Omental fat pad (tissue), 4 donors: ENCODE data around the gene PARP8. TPM values are rescaled to one million over a fixed set of nuclear protein-coding genes. Genes with fewer than 3 reads are reported as not detected.
"Not testable (repeated sequence)": the region's sequence is repeated elsewhere in the genome, so short reads cannot be mapped to it uniquely, and the experiment has no call there.

Source experiments
- ATAC-seq: fragments of 150-250 bp; one replicate; pipeline ENCODE4 v1.9.1; 2016; ENCODE audit warnings: mild to moderate bottlenecking, moderate library complexity; ENCODE audit not compliant: low FRiP score
- DNase-seq: peaks from one replicate; pipeline ENCODE4 v3.0.0-alpha.2; 2019; ENCODE audit warnings: low spot score
- total RNA-seq, 4 donors: library from RNA; depleted of rRNA; stranded (reverse); fragments of >200 nt; gene quantifications; one replicate each; pipeline ENCODE4 v1.1.0, GENCODE V29; 2016
- TF ChIP-seq, protein P1 (sequence below), 3 donors: fragments of 450-650 bp; IDR thresholded peaks; one replicate each; pipeline ENCODE4 v1.5.1; 2016 to 2017; ENCODE audit warnings: antibody characterized with exemption in 3 of 3, mild to moderate bottlenecking in 3 of 3, moderate library complexity in 2 of 3

The PARP8 gene, protein sequence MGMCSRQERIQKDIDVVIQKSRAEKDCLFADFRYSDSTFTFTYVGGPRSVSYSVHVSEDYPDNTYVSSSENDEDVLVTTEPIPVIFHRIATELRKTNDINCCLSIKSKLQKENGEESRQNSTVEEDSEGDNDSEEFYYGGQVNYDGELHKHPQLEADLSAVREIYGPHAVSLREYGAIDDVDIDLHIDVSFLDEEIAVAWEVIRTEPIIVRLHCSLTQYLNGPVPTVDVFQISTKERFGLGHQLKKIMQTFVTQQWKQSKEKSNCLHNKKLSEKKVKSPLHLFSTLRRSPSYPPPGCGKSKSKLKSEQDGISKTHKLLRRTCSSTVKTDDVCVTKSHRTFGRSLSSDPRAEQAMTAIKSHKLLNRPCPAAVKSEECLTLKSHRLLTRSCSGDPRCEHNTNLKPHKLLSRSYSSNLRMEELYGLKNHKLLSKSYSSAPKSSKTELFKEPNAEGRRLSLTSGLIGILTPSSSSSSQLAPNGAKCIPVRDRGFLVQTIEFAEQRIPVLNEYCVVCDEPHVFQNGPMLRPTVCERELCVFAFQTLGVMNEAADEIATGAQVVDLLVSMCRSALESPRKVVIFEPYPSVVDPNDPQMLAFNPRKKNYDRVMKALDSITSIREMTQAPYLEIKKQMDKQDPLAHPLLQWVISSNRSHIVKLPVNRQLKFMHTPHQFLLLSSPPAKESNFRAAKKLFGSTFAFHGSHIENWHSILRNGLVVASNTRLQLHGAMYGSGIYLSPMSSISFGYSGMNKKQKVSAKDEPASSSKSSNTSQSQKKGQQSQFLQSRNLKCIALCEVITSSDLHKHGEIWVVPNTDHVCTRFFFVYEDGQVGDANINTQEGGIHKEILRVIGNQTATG
- total RNA-seq = 10 to 100 TPM; 28.9 to 38.1 (median 29.7) TPM

DNA sequence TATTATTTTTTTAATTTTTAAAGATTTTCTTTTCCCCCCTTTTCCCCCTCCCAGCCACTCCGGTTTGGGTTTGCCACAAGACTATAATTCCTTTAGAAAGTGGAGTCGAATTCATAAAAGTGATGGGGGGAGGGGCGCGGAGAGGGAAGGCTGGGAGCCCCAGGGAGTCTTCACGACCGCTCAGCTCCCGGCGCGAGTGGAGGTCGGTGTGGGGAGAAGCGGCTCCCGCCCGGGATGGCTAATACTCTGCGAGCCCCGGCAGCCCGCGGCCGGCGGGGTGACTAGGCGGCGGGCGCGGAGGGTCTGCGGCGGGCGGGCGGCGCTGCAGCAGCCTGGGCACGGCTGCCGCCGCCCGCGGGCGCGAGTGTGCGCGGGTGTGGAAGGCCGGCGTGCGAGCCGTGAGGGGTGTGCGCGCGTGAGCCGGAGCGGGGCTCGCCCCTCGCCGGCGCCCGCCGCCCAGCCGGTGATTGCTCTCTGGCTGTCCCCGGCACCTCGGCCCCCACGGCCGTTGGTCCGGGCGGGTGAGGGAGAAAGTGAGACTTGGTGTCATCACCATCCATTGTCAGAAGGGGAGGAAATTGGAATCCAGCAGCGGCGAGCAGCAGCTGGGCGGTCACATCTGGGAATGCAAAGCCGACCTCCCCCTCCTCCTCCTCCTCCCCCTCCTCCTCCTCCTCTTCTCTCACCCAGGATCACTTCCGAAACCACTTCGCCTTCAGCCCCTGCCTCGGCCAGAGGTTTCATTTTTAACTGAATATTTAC is at the start of gene PARP8:
TSS of gene PARP8 (plus strand) at position 377 of the 762 bp plus-strand sequence. CDS start 459 bp downstream, outside the sequence.
- ATAC-seq = peak; percentile 80
- peak; percentile 61 for DNase-seq
- TF ChIP-seq, protein P1, sequence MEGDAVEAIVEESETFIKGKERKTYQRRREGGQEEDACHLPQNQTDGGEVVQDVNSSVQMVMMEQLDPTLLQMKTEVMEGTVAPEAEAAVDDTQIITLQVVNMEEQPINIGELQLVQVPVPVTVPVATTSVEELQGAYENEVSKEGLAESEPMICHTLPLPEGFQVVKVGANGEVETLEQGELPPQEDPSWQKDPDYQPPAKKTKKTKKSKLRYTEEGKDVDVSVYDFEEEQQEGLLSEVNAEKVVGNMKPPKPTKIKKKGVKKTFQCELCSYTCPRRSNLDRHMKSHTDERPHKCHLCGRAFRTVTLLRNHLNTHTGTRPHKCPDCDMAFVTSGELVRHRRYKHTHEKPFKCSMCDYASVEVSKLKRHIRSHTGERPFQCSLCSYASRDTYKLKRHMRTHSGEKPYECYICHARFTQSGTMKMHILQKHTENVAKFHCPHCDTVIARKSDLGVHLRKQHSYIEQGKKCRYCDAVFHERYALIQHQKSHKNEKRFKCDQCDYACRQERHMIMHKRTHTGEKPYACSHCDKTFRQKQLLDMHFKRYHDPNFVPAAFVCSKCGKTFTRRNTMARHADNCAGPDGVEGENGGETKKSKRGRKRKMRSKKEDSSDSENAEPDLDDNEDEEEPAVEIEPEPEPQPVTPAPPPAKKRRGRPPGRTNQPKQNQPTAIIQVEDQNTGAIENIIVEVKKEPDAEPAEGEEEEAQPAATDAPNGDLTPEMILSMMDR (IDR thresholded peaks at IDR 0.05) = no peak

DNA sequence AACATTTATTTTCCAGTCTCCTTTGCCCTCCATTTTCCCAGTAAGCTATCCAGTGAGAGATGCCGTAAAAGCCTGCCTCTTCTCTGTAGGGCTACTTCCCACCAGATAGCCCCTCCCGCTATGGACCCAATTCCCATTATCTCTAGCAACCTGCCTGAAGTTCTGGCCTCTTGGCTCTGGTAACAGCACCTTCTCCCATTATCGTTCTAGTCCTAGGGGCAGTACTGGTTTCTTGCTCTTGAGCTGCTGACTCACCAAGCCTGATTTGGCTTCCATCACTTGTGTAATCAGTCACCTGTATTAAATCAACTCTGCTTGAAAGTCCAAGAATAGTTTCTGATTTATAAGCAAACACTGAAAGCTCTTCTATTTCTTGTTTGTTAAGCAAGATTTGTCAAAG is 42.8 kb upstream of the PARP8 start:
- DNase-seq (no peak), ATAC-seq (no peak)
- TF ChIP-seq, protein P1 (IDR thresholded peaks at IDR 0.05) = no peak

DNA sequence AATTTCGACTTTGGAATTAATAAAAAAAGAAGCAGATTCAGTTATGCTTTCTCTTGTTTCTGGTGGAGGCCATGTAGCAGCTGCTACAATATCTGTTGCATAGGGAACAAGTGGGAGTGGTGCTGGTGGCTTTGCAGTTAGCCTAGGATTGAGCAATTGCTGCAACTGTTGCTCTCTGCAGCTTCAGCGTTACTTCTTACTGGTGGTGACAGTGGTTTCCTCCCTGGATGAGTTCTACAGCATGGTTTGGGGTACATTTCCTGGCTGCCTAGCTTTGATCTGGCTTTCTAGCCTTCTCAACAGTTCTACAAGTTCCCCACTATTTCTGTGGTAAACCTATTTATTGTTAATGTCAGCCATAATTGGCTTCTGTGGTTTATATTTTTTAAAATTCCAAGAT is 31.6 kb upstream of the PARP8 start:
- DNase-seq, ATAC-seq: not testable (repeated sequence)

DNA sequence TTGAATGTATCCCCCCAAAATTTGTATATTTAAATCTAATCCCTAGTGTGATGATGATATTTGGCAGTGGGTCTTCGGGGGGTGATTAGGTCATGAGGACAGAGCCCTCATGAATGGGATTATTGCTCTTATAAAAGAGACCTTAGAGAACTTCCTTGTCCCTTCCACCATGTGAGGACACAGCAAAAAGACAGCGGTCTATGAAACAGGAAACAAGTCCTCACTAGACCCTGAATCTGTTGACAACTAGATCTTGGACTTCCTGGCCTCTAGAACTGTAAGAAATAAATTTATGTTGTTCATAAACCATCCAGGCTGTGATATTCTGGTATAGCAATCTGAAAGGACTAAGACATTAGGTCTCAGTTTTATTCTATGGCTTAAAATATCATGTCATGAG is 28.9 kb upstream of the PARP8 start:
- not testable (repeated sequence) for ATAC-seq, DNase-seq

DNA sequence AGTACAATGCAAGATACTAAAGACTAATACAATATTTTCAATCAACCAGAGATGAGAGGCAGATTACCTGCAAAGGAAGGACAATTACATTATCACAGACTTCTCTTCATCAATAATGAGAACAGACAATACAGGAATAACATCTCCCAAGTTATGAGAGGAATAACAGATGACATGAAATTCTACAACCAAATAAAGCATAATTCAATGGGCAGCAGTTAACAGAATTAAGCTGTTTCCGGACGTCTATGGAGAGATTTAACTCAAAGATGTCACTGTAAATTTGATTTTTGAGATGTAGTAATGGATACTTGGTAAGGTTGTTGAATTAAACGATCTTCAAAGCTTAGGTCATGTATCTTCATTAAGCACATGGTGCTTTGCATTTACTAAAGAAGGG is 19.8 kb upstream of the PARP8 start:
- ATAC-seq (no peak), DNase-seq (no peak)
- TF ChIP-seq, protein P1 (IDR thresholded peaks at IDR 0.05) = no peak

DNA sequence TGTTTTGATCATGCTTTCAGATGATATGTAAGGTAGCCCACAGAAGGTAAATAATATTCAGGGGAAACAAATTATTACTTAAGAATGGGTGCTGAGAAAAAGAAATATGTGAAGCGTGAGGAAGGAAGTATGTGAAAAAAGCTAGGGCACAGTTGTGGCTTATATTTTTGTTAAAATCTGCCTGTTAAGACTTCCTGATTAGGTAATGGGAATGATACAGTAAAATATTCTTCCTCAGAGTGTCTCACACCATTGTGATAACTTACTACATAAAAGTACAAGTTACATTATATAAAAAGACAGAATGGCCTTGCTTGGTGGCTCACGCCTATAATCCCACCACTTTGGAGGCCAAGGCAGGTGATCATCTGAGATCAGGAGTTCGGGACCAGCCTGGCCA is 18.7 kb upstream of the PARP8 start:
- ATAC-seq = no peak
- TF ChIP-seq, protein P1 (IDR thresholded peaks at IDR 0.05) = no peak

DNA sequence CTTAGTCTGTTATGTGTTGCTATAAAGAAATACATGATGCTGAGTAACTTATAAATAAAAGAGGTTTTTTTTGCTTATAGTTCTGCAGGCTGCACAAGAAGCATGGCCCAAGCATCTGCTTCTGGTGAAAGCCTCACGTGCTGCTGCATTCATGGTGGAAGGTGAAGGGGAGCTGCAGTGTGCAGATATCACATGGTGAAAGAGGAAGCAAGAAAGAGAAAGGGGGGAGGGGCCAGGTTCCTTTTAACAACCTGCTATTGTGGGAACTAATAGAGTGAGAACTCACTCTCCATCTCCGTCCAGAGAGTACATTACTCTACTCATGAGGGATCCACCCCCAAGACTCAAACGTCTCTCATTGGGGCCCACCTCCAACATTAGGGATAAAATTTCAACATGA is 12.5 kb upstream of the PARP8 start:
- TF ChIP-seq, protein P1 (IDR thresholded peaks at IDR 0.05) = no peak
- ATAC-seq = no peak
- no peak for DNase-seq

More for the DNA sequence above, 18.7 kb upstream of the PARP8 start:
- DNase-seq = no peak
